ENCODE data around the gene ENDOG. TPM values are rescaled to one million over a fixed set of nuclear protein-coding genes. Genes with fewer than 3 reads are reported as not detected.

ENDOG gene
- total RNA-seq, 1 donor from 2014 or later, result 28.2 TPM

DNA sequence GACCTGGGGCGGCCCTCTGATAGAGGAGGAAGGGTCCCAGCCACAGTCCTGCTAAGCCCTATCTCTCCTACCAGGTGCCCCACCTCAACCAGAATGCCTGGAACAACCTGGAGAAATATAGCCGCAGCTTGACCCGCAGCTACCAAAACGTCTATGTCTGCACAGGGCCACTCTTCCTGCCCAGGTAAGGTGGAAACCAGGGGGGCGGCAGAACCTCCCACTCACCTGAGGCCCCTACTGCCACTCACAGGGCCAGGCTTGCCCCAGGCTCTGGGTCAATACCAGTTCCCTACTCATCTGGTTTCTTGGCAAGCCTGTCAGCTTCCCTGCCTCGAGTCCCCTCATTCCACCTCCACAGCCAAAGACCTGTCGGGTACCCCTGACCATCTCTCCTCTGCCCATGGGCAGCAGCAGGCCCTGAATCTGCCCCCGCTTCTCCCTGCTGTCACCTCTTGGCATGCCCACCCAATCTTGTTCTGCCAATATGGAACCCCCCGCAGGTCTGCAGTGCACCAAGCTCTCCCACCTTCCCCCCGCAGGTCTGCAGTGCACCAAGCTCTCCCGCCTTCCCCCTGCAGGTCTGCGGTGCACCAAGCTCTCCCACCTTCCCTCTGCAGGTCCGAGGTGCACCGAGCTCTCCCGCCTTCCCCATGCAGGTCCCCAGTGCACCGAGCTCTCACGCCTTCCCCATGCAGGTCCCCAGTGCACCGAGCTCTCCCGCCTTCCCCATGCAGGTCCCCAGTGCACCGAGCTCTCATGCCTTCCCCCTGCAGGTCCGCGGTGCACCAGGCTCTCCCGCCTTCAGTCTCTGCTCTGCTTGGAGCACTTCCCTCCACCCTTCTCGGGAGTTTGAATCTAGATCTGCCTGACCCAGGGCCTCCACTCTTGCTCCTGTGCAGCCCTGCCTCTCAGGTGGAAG is 2.6 kb downstream of the ENDOG start:
- Histone ChIP-seq H3K4me3 (no peak overlapping the region), H3K36me3 (peaks cover 0 to 40% of the 10 kb centered on the region in 2 donors), H3K27ac (no peak overlapping the region), H3K27me3 (no peaks in the 10 kb centered on the region), H3K4me1 (peaks cover 14% of the 10 kb centered on the region), H3K9me3 (no peaks in the 10 kb centered on the region)
- intact Hi-C loops (cut with DNase I), result no loop called here
- peak in 1 of 2 donors; percentile 94 for DNase-seq (ENCODE audit: extremely low spot score in 2 of 2)
- no peak for TF ChIP-seq POLR2A (IDR thresholded peaks at IDR 0.05)
- no peak for TF ChIP-seq POLR2AphosphoS5 (IDR thresholded peaks at IDR 0.05; ENCODE audit: insufficient read depth in 1 of 2, low read depth in 1 of 2)

GRCh38 chr9:128821584-128822406 is 3.5 kb downstream of the ENDOG start:
- TF ChIP-seq POLR2A (IDR thresholded peaks at IDR 0.05) (no peak), CTCF (IDR thresholded peaks at IDR 0.05) (no peak), POLR2AphosphoS5 (IDR thresholded peaks at IDR 0.05; ENCODE audit: insufficient read depth in 1 of 2, low read depth in 1 of 2) (no peak)
- Histone ChIP-seq H3K4me3 (no peak overlapping the region), H3K4me1 (peaks cover 14% of the 10 kb centered on the region), H3K27ac (no peak overlapping the region), H3K36me3 (peaks cover 0 to 48% of the 10 kb centered on the region in 2 donors), H3K9me3 (no peaks in the 10 kb centered on the region), H3K27me3 (no peaks in the 10 kb centered on the region)
- intact Hi-C loops (cut with DNase I), result no loop called here
- no peak for DNase-seq (ENCODE audit: extremely low spot score in 2 of 2)

- no peak for DNase-seq (ENCODE audit: extremely low spot score in 2 of 2)
- Histone ChIP-seq H3K27me3 (no peaks in the 10 kb centered on the region), H3K36me3 (peaks cover 0 to 53% of the 10 kb centered on the region in 2 donors), H3K27ac (no peak overlapping the region), H3K4me3 (no peak overlapping the region), H3K9me3 (no peaks in the 10 kb centered on the region), H3K4me1 (peaks cover 14% of the 10 kb centered on the region)
- TF ChIP-seq POLR2AphosphoS5 (IDR thresholded peaks at IDR 0.05; ENCODE audit: insufficient read depth in 1 of 2, low read depth in 1 of 2), result no peak
- TF ChIP-seq CTCF (IDR thresholded peaks at IDR 0.05), result no peak
- TF ChIP-seq POLR2A (IDR thresholded peaks at IDR 0.05), result no peak
- intact Hi-C loops (cut with DNase I), result no loop called here
Observed at GRCh38 chr9:128822407-128823042, 4.2 kb downstream of the ENDOG start.

- no peaks in the 10 kb centered on the region for H3K9me3 ChIP-seq
- TF ChIP-seq POLR2A (IDR thresholded peaks at IDR 0.05) (no peak), POLR2AphosphoS5 (IDR thresholded peaks at IDR 0.05; ENCODE audit: insufficient read depth in 1 of 2, low read depth in 1 of 2) (no peak), CTCF (IDR thresholded peaks at IDR 0.05) (no peak)
- DNase-seq (ENCODE audit: extremely low spot score in 2 of 2), result no peak
- no peak overlapping the region for H3K4me3 ChIP-seq
- peaks cover 18% of the 10 kb centered on the region for H3K4me1 ChIP-seq
- intact Hi-C loops (cut with DNase I), result no loop called here
- no peaks in the 10 kb centered on the region for H3K27me3 ChIP-seq
- H3K27ac ChIP-seq, result no peak overlapping the region
- H3K36me3 ChIP-seq, result peaks cover 0 to 53% of the 10 kb centered on the region in 2 donors
Observed at GRCh38 chr9:128823362-128823902, 5.1 kb downstream of the ENDOG start.

GRCh38 chr9:128823903-128824406 is 5.7 kb downstream of the ENDOG start:
- TF ChIP-seq CTCF (IDR thresholded peaks at IDR 0.05), result no peak
- TF ChIP-seq POLR2A (IDR thresholded peaks at IDR 0.05), result no peak
- TF ChIP-seq POLR2AphosphoS5 (IDR thresholded peaks at IDR 0.05; ENCODE audit: insufficient read depth in 1 of 2, low read depth in 1 of 2), result no peak
- Histone ChIP-seq H3K4me1 (peaks cover 23% of the 10 kb centered on the region), H3K36me3 (peaks cover 0 to 53% of the 10 kb centered on the region in 2 donors), H3K4me3 (no peak overlapping the region), H3K27me3 (no peaks in the 10 kb centered on the region), H3K27ac (no peak overlapping the region), H3K9me3 (no peaks in the 10 kb centered on the region)
- DNase-seq (ENCODE audit: extremely low spot score in 2 of 2), result no peak
- intact Hi-C loops (cut with DNase I), result no loop called here
